Measurements from ENCODE around the gene RNU6-7. TPM values are rescaled to one million over a fixed set of nuclear protein-coding genes. Genes with fewer than 3 reads are reported as not detected.

The RNU6-7 gene
- total and polyA plus RNA-seq, 2 of the 13 experiments (the other 11 are each of a cell fraction or from before 2014, with no cell fraction given) = under 0.01 TPM; not detected in 1

DNA sequence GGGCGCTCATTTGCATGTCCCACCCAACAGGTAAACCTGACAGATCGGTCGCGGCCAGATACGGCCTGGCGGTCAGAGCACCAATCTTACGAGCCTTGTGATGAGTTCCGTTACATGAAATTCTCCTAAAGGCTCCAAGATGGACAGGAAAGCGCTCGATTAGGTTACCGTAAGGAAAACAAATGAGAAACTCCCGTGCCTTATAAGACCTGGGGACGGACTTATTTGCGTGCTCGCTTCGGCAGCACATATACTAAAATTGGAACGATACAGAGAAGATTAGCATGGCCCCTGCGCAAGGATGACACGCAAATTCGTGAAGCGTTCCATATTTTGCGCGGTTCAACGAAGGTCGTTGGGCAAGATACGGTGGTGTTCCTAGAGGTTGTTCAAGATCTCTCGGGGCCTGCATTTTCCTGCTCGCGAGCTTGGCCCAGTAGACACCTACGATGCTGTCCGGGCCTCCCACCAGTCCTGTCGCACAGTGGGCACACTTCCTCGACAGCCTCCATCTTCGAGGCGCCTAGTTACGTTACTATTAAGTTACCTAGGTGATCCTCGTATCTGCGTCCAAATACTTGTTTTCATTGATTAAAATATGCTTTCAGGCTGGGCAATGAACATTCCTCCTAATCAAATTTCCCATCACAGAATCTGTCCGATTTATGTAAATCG lies at the start of gene RNU6-7 (continued):
- TF ChIP-seq, protein P1, sequence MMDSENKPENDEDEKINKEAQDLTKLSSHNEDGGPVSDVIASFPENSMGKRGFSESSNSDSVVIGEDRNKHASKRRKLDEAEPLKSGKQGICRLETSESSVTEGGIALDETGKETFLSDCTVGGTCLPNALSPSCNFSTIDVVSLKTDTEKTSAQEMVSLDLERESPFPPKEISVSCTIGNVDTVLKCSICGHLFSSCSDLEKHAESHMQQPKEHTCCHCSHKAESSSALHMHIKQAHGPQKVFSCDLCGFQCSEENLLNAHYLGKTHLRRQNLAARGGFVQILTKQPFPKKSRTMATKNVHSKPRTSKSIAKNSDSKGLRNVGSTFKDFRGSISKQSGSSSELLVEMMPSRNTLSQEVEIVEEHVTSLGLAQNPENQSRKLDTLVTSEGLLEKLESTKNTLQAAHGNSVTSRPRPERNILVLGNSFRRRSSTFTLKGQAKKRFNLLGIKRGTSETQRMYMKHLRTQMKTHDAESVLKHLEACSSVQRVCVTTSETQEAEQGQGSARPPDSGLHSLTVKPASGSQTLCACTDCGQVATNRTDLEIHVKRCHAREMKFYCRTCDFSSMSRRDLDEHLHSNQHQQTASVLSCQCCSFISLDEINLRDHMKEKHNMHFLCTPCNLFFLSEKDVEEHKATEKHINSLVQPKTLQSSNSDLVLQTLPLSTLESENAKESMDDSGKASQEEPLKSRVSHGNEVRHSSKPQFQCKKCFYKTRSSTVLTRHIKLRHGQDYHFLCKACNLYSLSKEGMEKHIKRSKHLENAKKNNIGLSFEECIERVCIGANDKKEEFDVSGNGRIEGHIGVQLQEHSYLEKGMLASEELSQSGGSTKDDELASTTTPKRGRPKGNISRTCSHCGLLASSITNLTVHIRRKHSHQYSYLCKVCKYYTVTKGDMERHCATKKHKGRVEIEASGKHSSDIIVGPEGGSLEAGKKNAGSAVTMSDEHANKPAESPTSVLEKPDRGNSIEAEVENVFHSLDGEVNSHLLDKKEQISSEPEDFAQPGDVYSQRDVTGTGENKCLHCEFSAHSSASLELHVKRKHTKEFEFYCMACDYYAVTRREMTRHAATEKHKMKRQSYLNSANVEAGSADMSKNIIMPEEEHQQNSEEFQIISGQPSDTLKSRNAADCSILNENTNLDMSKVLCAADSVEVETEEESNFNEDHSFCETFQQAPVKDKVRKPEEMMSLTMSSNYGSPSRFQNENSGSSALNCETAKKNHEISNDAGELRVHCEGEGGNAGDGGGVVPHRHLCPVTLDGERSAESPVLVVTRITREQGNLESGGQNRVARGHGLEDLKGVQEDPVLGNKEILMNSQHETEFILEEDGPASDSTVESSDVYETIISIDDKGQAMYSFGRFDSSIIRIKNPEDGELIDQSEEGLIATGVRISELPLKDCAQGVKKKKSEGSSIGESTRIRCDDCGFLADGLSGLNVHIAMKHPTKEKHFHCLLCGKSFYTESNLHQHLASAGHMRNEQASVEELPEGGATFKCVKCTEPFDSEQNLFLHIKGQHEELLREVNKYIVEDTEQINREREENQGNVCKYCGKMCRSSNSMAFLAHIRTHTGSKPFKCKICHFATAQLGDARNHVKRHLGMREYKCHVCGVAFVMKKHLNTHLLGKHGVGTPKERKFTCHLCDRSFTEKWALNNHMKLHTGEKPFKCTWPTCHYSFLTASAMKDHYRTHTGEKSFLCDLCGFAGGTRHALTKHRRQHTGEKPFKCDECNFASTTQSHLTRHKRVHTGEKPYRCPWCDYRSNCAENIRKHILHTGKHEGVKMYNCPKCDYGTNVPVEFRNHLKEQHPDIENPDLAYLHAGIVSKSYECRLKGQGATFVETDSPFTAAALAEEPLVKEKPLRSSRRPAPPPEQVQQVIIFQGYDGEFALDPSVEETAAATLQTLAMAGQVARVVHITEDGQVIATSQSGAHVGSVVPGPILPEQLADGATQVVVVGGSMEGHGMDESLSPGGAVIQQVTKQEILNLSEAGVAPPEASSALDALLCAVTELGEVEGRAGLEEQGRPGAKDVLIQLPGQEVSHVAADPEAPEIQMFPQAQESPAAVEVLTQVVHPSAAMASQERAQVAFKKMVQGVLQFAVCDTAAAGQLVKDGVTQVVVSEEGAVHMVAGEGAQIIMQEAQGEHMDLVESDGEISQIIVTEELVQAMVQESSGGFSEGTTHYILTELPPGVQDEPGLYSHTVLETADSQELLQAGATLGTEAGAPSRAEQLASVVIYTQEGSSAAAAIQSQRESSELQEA (CRISPR knock-in tag; IDR thresholded peaks at IDR 0.05; ENCODE audit: not compliant biosample characterization) = no peak
- peak; percentile 31 for TF ChIP-seq XRCC5 (optimal IDR thresholded peaks at IDR 0.05; ENCODE audit: low read length)
- peak; percentile 65; the same call in 1 of the 2 replicates for TF ChIP-seq CBX5 (CRISPR knock-in tag; IDR thresholded peaks at IDR 0.05; ENCODE audit: borderline replicate concordance)
- no peak for TF ChIP-seq FOXK1 (CRISPR knock-in tag; IDR thresholded peaks at IDR 0.05; ENCODE audit: borderline replicate concordance, low read depth)
- TF ChIP-seq RNF2 (conservative IDR thresholded peaks at IDR 0.05; ENCODE audit: low read depth) = no peak
- TF ChIP-seq, protein P2, sequence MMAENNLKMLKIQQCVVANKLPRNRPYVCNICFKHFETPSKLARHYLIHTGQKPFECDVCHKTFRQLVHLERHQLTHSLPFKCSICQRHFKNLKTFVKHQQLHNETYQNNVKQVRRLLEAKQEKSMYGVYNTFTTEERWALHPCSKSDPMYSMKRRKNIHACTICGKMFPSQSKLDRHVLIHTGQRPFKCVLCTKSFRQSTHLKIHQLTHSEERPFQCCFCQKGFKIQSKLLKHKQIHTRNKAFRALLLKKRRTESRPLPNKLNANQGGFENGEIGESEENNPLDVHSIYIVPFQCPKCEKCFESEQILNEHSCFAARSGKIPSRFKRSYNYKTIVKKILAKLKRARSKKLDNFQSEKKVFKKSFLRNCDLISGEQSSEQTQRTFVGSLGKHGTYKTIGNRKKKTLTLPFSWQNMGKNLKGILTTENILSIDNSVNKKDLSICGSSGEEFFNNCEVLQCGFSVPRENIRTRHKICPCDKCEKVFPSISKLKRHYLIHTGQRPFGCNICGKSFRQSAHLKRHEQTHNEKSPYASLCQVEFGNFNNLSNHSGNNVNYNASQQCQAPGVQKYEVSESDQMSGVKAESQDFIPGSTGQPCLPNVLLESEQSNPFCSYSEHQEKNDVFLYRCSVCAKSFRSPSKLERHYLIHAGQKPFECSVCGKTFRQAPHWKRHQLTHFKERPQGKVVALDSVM (CRISPR knock-in tag; IDR thresholded peaks at IDR 0.05) = 0 out of 2 replicates have a peak, but pooled peaks have one; percentile 41
- 0 out of 2 replicates have a peak, but pooled peaks have one; percentile 80 for TF ChIP-seq EED (CRISPR knock-in tag; IDR thresholded peaks at IDR 0.05)
- peak; percentile 62; the same call in 1 of the 2 replicates for TF ChIP-seq NFKBIZ (CRISPR knock-in tag; IDR thresholded peaks at IDR 0.05)
- no peak; the same call in 1 of the 2 replicates for TF ChIP-seq FOXM1 (CRISPR knock-in tag; IDR thresholded peaks at IDR 0.05)
- TF ChIP-seq, protein P3, sequence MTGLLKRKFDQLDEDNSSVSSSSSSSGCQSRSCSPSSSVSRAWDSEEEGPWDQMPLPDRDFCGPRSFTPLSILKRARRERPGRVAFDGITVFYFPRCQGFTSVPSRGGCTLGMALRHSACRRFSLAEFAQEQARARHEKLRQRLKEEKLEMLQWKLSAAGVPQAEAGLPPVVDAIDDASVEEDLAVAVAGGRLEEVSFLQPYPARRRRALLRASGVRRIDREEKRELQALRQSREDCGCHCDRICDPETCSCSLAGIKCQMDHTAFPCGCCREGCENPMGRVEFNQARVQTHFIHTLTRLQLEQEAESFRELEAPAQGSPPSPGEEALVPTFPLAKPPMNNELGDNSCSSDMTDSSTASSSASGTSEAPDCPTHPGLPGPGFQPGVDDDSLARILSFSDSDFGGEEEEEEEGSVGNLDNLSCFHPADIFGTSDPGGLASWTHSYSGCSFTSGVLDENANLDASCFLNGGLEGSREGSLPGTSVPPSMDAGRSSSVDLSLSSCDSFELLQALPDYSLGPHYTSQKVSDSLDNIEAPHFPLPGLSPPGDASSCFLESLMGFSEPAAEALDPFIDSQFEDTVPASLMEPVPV (CRISPR knock-in tag; IDR thresholded peaks at IDR 0.05) = no peak
- no peak for TF ChIP-seq ZFP41 (CRISPR knock-in tag; IDR thresholded peaks at IDR 0.05; ENCODE audit: borderline replicate concordance)
- TF ChIP-seq, protein P4, sequence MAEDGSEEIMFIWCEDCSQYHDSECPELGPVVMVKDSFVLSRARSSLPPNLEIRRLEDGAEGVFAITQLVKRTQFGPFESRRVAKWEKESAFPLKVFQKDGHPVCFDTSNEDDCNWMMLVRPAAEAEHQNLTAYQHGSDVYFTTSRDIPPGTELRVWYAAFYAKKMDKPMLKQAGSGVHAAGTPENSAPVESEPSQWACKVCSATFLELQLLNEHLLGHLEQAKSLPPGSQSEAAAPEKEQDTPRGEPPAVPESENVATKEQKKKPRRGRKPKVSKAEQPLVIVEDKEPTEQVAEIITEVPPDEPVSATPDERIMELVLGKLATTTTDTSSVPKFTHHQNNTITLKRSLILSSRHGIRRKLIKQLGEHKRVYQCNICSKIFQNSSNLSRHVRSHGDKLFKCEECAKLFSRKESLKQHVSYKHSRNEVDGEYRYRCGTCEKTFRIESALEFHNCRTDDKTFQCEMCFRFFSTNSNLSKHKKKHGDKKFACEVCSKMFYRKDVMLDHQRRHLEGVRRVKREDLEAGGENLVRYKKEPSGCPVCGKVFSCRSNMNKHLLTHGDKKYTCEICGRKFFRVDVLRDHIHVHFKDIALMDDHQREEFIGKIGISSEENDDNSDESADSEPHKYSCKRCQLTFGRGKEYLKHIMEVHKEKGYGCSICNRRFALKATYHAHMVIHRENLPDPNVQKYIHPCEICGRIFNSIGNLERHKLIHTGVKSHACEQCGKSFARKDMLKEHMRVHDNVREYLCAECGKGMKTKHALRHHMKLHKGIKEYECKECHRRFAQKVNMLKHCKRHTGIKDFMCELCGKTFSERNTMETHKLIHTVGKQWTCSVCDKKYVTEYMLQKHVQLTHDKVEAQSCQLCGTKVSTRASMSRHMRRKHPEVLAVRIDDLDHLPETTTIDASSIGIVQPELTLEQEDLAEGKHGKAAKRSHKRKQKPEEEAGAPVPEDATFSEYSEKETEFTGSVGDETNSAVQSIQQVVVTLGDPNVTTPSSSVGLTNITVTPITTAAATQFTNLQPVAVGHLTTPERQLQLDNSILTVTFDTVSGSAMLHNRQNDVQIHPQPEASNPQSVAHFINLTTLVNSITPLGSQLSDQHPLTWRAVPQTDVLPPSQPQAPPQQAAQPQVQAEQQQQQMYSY (CRISPR knock-in tag; IDR thresholded peaks at IDR 0.05) = no peak; the same call in 1 of the 2 replicates
